Measurements from ENCODE around the gene MCUR1.
A peak's percentile ranks its signal among the peaks of the same experiment; 100 is the strongest.
"Not testable (repeated sequence)": the region's sequence is repeated elsewhere in the genome, so short reads cannot be mapped to it uniquely, and the experiment has no call there.

Gene MCUR1

GRCh38 chr6:13828656-13829301 lies 14.4 kb upstream of the MCUR1 start:
- not testable (repeated sequence) for DNase-seq

- DNase-seq, result no peak
Measured at GRCh38 chr6:13827032-13827431, 12.7 kb upstream of the MCUR1 start.

GRCh38 chr6:13825871-13826270 lies 11.5 kb upstream of the MCUR1 start:
- DNase-seq, result no peak

- DNase-seq, result no peak
Measured at GRCh38 chr6:13818341-13818740, 4.0 kb upstream of the MCUR1 start.

GRCh38 chr6:13814938-13815575 lies 700 bp upstream of the MCUR1 start:
- no peak for DNase-seq

- peak in 1 of 4 experiments; percentile 33 for DNase-seq
Measured at GRCh38 chr6:13813621-13814175, 659 bp downstream of the MCUR1 start.

- no peak for DNase-seq
Measured at GRCh38 chr6:13813026-13813425, 1.3 kb downstream of the MCUR1 start.

GRCh38 chr6:13812359-13812642 lies 2.1 kb downstream of the MCUR1 start:
- DNase-seq, result no peak

GRCh38 chr6:13811627-13812358 lies 2.6 kb downstream of the MCUR1 start:
- no peak for DNase-seq

- DNase-seq, result no peak
Measured at GRCh38 chr6:13810688-13811446, 3.5 kb downstream of the MCUR1 start.

GRCh38 chr6:13808801-13809200 lies 5.6 kb downstream of the MCUR1 start:
- DNase-seq, result no peak

- DNase-seq, result no peak
Measured at GRCh38 chr6:13807696-13808095, 6.7 kb downstream of the MCUR1 start.

GRCh38 chr6:13803581-13803980 lies 10.8 kb downstream of the MCUR1 start:
- no peak for DNase-seq

GRCh38 chr6:13800615-13801014 lies 13.7 kb downstream of the MCUR1 start:
- DNase-seq, result no peak

GRCh38 chr6:13796781-13797180 lies 17.6 kb downstream of the MCUR1 start:
- no peak for DNase-seq

GRCh38 chr6:13795041-13795750 lies 19.2 kb downstream of the MCUR1 start:
- DNase-seq, result peak; percentile 43 to 76 (median 74)

- DNase-seq, result no peak
Measured at GRCh38 chr6:13794184-13794583, 20.2 kb downstream of the MCUR1 start.

GRCh38 chr6:13789746-13790145 lies 24.6 kb downstream of the MCUR1 start:
- no peak for DNase-seq

- DNase-seq, result no peak
Measured at GRCh38 chr6:13788820-13789219, 25.5 kb downstream of the MCUR1 start.

GRCh38 chr6:13787137-13787536 lies 27.2 kb downstream of the MCUR1 start:
- no peak for DNase-seq

- not testable (repeated sequence) for DNase-seq
Measured at GRCh38 chr6:13780162-13780561, 34.2 kb downstream of the MCUR1 start.

GRCh38 chr6:13778028-13778427 lies 36.3 kb downstream of the MCUR1 start:
- DNase-seq, result no peak

- DNase-seq, result no peak
Measured at GRCh38 chr6:13776602-13777001, 37.8 kb downstream of the MCUR1 start.

Measured in activated naive CD4-positive, alpha-beta T cell (primary cell).